Endothelial cell of hepatic sinusoid (primary cell): Measurements from ENCODE around the gene TFCP2L1.

Experiments used
- in situ Hi-C: cut with HindIII; loops from 2 replicates; pipeline ENCODE4 v1.10.0; 2017; ENCODE audit warnings: low sequenced_read_pairs

The TFCP2L1 gene

DNA sequence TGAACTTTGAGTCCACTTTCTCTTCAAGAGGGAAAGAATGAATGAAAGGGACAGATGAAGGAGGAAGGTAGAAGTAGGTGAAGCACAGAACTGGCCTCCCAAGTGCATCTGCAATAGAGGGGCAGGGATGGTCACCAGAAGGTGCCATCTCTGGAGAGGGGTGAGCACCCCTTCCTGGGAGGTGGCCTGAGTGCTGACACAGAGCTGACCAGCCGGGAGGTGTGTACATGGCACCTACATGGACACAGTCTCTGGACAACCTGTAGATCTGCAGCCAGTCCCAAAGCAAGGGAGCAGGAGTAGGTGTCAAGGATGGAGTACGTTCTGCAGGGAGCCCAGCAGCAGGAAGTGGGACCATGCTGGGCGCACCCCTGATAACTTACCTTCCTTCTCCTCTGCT, 83.2 kb downstream of the TFCP2L1 start:
- in situ Hi-C loops, result loop anchor here (5.0 kb wide), 1 partner anchor 96 kb away; no protein-coding TSS in a partner anchor

DNA sequence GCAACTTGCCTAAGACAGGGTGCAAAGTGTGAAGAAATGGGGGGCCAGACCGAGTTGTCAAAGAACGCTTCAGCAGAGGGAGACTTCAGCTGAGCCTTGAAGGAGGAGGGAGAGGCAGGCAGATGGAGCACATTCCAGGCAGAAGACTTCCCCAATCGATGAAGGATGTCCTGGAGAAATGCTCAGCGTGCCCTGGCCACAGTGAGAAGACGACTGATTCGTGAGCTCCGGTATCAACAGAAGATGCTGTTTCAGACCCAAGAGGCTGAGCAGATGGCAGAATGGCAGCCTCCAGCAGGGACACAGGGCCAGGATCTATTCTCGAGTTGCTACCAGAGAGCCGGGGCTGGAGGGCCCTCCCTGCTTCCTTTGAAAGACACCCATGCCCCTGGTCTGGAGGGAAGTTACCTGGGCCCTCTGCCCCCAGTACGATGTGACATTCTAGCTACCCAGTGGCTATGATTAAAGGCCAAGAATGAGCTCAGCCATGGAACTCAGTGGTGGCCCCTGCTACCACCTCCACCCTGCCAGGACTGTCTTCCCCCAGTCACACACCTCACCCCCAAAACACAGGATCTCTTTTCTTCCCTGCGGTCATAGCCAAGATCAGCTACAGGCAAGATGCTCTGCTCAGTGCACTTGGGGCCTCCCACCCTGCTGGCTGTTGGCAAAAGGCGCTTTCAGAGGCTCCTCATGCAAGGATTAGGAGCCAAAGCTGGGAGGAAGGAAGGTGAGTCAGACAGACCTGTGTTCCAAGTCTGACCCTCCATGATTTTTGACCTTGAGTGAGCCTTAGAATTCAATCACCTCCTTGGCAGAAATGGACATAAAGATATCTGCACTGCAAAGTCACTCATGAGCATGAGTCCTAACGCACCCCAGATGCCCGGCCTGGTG, 84.3 kb downstream of the TFCP2L1 start:
- in situ Hi-C loops, result loop anchor here (5.0 kb wide), 1 partner anchor 97 kb away; no protein-coding TSS in a partner anchor

DNA sequence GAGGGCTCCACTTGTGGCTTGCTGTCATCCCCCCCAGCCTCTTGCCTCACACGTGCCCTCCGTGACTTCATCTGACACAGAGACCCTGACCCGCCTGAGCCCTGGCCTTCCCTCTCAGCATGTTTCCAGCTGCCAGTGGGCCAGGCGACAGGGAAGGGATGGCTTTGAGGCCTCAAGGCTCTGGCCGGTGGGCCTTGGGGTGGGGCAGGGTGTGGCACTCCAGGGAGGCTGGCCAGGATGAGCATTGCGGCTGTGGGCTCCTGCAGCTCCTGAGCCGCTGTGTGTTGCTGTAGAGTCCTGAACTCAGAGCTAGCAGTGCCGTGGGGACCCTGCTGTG, 85.0 kb downstream of the TFCP2L1 start:
- in situ Hi-C loops, result loop anchor here (5.0 kb wide), 1 partner anchor 97 kb away; no protein-coding TSS in a partner anchor

DNA sequence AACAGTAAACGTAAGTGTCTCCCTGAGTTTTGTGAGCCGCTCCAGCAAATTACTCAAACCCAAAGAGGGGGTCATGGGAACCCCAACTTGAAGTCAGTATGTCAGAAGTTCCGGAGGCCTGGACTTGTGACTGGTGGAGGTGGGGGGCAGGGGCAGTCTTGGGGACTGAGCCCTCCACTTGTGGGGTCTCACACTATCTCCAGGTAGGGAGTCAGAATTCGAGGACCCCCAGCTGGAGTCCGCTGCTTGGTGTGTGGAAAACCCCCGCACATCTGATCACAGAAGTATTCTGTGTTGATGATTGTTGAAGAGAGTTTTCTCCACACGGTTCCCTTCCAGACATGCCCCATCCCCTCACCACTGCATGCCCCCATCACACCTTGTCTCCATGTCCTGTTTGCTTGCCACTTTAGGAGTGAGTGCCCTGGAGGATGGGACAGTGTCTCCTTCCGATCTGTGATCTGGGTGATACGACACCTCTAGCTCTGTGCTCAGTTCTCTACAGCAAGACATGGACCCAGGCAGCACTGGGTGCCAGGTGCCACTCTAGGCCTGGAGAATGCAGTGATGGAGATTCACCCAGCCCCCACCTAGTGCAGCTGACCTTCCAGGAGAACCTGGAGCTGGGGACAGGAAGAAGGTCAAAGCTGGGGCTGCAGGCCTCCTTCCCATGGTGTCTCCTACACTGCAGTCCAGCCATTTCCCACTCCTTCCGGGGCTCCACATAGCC, 85.6 kb downstream of the TFCP2L1 start:
- in situ Hi-C loops, result loop anchor here (5.0 kb wide), 1 partner anchor 98 kb away; no protein-coding TSS in a partner anchor

DNA sequence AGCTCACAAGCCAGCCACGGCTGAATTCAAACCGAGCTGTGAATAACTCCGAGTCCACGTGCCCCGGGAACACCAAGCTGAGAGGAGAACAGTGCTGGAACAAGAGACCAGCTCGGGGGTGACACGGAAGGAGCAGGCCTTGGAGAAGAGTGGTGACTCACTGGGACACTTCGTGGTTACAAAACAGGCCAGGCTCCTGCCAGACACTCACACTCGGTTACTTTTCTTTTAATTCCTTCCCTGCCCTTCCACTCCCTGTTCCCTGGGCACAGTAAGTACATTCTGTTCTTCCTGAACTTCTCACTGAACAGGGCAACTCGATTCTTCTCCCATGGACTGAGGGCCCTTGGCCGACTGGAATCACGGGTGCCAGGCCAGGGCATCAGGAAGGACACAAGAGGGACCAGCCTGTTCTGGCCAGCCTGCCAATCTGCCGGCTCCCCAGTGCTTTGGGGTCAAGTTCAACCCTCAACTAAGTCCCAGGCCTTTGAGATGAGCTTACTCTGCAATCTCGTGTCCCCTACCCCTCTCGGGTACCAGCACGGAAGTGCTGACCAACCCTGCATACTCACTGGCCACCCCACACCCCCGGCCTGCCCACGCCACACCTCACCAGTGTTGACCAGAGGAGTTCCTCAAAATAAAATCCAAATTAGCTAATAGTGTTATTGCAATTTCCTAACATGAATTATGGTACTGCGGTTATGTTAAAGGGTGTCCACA, 87.5 kb downstream of the TFCP2L1 start:
- in situ Hi-C loops, result no loop called here

DNA sequence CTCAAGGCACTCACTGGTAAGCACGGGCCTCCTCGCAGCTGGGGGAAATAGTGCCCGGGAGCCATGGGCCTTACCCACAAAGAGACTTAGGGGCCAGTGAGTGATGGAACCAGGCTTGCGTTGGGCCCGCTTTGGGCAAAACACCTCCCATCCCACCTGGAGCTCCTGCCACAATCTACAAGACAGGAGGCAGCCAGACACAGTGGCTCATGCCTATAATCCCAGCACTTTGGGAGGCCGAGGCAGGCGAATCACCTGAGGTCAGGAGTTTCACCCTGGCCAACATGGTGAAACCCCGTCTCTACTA, 88.2 kb downstream of the TFCP2L1 start:
- in situ Hi-C loops, result no loop called here

DNA sequence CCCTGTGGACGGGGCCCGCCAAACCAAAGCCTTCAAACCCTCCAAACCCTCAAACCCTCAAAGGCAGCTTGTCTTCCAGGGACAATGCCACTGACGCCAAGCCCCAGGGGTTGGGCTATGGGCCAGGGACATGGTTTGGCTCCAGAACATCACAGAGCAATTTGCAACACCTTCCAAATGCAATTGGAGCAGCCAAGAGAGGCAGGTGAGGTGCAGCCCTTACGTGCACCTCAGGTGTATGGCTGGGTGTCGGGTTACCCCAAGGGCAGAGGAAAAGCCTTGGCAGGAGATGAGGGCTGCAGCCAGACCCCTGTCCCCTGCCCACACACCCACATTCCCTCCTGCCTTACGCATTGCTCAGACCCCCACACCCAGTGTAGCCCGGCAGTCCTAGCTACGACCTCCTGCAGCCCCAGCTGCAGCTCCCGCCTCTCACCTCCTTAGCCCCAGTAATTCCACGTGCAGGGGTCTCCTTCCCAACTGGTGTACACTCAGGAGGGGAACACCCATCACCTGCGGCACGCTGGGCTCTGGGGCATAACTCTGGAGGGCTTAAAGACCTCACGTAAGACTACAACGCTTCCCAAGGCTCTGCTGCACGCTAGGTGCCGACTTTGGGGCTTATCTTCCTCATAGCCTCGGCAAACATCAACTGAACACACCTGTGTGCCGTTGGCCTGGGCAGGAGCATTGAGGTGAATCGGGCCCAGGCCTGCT, 88.7 kb downstream of the TFCP2L1 start:
- in situ Hi-C loops, result no loop called here

DNA sequence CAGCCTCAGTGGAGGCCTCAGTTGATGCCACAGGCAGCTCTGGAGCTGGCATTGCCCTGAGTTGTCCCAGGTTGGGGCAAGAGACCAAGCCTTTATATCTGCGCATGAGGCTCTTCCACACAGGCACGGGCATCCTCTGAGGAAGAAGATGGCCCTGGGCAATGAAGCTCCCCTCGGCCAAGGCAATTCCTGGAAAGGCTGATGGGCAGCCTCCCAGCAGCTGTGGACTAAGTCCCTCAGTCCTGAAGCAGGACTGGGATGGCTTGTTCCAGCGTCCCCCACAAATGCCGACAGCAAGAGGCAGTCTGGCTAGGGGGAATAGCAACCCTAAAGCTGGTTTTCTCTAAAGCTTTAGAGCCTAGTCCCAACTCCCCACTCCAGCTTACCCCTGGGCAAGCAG, 90.0 kb downstream of the TFCP2L1 start:
- in situ Hi-C loops, result no loop called here

DNA sequence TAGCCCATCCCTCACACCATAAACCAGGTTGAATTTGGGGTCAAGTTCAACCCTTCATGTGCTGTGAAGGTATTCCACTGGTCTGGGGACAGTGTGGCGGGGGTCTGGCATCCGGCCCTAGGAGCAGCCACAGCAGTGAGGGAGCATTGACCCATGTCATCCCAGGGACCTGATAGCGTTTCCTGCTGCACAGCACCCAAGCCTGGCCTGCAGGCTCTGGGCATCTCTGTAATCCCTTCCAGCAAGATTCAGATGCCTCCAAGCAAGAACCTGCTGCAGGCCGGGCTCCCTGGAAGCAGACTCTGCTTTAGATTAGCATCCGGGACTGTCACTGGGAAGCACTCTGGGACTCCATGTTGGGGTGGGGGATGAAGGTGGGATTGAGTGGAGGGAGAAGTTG, 90.4 kb downstream of the TFCP2L1 start:
- in situ Hi-C loops, result no loop called here

DNA sequence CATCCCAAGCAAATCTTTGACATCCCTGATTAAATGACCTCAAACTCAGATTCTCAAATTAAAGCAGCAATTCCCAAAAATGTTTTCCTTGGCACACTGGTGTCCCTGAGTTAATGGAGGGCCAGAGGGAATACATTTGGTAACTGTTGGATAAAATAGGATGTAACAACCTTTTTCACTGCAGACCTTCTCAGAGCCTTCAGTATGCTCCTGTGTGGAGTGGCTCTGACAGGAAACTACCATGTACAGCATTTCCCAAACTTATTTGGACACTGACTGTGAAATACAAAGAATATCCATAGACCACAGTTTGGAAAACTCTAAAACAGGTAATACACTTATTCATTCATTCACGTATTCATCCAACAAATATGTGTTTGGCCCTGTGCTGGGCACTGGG, 91.8 kb downstream of the TFCP2L1 start:
- in situ Hi-C loops, result no loop called here

DNA sequence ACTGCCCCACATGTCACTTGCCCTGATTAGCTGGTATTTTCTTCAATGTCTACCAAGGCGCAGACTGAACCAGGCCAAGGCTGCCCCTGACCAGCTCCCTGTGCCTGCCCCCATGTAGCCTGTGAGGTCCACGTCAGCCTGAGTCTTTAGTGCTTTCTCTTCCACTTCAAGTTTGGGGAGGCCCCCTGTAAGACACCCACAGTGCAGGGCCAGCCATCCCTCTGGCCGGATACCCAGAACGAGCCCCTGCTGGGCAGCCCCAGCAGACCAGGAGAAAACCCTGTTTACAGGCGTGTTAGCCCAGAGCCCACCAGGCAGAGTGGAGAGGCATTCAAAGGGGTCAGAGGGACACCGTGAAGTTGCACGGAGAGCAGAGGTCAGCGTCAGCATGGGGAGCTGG, 92.4 kb downstream of the TFCP2L1 start:
- in situ Hi-C loops, result no loop called here

DNA sequence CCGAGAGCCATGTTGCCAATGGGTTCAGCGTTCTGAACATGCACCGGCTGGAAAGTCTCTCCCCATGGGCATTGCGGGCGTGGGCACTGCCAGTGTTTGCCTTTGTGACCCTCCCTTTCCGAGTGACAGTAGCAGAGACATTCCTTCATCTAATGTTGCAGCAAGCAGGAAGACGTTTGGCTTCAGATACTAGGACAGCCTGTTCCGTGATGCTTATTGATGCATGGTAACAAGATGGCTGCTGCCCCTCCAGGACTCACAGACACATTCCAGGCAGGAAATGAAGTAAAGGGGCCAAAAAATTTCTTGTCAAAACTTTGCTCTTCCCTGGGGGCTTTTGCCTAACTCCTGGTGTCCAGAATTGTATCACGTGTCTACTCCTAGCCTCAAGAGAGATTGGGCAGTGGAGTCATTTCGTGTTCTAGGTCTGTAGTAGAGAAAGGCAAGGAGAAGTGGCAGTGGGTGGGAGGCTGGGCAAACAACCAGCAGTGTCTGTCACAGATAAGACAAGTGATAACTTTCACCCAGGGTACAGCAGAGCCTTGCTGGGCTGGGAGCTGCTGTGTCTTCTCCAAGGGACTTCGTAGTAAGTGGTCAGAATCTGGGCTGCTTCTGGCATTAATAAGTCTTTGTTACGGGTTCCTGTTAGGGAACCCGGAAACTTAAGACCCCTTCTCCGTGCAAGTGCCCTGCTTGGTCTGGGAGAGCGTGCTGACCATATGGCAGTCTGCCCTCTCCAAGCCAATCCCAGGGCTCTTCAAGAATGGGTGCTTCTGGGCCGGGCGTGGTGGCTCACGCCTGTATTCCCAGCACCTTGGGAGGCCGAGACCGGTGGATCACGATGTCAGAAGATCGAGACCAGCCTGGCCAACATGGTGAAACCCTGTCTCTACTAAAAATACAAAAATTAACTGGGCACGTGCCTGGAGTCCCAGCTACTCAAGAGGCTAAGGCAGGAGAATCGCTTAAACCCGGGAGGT, 93.5 kb downstream of the TFCP2L1 start:
- in situ Hi-C loops, result no loop called here

DNA sequence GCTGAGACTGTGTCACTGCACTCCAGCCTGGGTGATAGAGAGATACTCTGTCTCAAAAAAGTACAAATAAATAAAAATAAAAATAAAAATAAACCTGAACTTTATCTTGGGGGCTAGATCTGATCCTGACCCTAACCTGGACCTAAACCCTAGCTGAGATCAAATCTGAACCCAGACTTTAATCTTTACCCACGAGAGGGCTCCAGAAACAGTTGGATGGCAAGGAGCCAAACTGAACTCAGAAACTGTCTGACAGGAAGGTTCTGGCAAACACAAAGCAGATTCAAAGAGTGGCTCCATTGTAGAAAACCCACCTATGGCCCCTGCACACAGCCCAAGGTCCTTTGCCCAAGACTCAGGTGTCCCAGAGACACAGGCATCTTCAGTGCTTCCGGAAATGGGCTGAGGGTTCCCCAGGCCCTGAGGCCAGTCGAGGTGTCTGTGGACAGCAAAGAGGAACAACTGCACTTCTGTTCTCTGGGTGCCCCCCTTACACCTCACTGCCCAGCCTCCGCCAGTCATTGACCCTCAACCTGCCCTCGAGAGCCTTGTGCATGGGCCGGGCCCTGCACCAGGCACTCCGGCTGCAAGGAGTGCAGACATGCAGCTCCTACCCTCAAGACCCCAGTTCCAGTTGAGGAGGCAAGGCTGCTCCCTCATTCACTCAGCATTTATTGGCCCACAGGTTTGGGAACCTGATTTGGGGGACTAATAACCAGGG, 95.2 kb downstream of the TFCP2L1 start:
- in situ Hi-C loops, result no loop called here

DNA sequence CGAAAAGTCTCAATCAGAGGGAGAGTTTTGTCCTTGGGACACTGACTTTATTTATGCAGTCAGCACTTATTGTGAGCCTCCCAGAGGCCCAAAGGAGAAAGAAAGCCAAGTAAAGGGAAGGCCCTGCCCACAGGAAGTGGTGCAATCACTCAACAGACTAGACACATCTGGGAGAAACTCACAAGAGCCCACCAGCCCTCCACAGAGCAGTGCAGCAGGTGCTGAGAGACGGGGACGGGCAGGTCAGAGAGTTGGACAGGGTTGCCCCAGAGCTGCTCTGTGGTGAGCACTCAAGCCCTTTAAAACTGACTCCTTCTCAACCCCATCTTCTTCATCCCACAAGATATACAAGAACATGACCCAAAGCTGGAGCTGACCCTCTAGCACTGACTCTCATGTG, 96.0 kb downstream of the TFCP2L1 start:
- in situ Hi-C loops, result no loop called here

DNA sequence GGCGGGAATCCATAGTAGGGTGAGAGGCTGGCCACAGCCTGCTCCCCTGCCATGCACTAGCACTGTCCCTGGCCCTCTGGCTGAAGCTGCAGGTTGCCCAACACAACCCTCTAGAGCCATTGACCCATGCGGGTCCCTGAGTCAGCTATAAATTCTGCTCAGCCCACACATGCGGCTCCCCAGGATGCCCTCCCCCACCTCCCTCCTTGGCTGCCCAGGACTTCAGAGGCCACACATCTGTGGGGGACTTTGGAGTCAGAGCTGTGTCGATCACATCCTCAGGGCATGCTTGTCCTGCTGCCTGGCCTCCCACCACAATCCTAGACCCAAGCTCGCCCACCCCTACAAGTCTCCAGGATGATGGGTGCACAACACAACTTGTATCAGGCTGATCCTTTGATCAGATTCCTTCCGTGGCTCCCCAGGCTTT, 97.0 kb downstream of the TFCP2L1 start:
- in situ Hi-C loops, result no loop called here

DNA sequence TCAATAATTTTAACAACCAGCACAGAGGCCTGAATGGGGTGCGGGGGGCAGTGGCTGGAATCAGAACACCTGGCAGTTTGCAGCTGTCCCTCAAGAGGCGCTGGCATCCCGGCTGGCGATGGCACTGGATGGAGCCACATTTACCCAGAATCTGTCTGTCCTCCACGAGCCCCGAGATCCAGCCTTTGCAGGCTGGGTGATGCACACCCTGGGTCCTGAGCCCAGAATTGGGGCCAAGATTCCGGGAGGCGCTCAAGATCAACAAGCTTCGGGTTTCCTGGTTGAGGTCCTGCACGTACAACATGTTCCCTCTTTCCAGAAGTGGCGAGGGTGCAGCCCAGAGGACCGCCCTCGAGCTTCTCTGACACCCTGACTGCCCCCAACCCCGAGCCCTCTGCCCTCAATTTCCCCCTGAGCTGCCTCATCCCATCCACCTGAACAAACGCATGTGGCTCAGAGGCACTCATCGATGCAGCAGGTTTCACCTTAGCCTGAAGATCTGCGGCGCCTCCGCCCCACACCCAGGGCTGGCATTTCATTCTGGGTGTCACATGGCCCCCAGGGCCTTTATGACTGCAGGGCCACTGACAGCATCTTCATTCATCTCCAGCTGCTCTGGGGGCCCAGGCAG, 97.5 kb downstream of the TFCP2L1 start:
- in situ Hi-C loops, result no loop called here

DNA sequence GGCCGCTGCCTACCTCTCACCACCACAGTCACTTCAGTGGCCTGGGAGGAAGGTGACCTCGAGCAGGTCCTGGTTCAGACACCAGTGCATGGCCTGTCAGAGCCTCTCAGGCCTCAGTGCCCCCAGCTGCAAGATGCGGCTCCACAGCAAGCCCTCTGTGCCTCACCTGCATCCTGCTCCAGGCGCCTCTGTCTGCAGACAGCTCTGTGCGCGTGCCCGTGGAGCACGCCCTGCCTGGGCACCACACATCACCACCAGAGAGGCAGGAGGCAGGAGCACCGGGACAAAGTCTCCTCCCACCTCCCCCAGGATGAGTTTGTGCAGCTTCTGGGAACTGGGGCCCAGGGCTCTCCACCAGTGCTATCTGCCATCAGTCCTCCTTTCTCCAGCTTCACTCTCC, 98.7 kb downstream of the TFCP2L1 start:
- in situ Hi-C loops, result no loop called here

DNA sequence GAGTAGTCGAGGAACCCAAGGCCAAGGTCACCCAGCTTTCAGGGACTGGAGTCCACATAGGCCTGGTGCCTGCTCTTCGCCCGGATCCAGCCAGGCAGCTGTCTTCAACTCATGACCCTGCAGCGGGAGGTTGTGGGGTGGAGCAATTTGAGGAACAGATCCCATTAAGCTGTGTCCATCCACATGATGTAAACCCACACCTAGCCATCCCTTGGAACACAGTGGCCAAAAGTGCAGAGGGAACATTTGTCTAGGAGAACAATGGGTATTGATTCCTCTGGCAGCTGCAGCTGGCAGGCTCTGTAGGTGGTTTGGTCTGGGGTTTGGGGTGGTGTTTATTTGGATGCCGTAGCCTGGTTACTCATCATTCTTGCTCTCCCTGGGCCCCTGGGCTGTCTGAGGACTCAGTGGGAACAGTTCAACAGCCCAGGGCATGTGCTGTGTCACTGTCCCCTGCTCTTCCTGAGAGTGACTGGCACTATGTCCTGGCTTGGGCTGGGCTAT, 99.4 kb downstream of the TFCP2L1 start:
- in situ Hi-C loops, result no loop called here
